SK-N-SH (cell line): ENCODE data around the gene MLX. TPM values are rescaled to one million over a fixed set of nuclear protein-coding genes. Genes with fewer than 3 reads are reported as not detected.

Experiments used
- CTCF ChIA-PET: fragments of 300-600, 350-600 bp; formaldehyde crosslinking; extraction: SDS; loops from one replicate; lab custom pipeline; 2021; lab: Yijun Ruan, JAX
- POLR2A ChIA-PET: fragments of 350-600 bp; sonication (Branson Sonifier 250); formaldehyde crosslinking; extraction: SDS; loops from one replicate; lab custom pipeline; 2020; ENCODE audit warnings: antibody characterized with exemption, inconsistent platforms; lab: Yijun Ruan, JAX
- DNase-seq: peaks from one replicate; pipeline ENCODE4 v3.0.0; 2012
- H2AFZ ChIP-seq: fragments of 200-600 bp; sonication (generic); 2 replicates; pipeline ENCODE4 v1.8.1; 2016; ENCODE audit warnings: antibody characterized with exemption, mild to moderate bottlenecking, low read depth
- H3F3A ChIP-seq: fragments of 200-600 bp; sonication (generic); replicated peaks from 2 replicates; pipeline ENCODE3; 2016; ENCODE audit warnings: antibody characterized with exemption, mild to moderate bottlenecking; ENCODE audit not compliant: insufficient read depth
- H3K27ac ChIP-seq, 2 experiments: fragments of 200-500 bp in 1 of 2; fragments of 200-600 bp in 1 of 2; sonication (Bioruptor generic) in 1 of 2; sonication (generic), shearing (Covaris generic) in 1 of 2; 2 replicates each; pipeline versions ENCODE4 v1.5.1 to v1.6.1; 2014 to 2016; ENCODE audit warnings: low read depth in 2 of 2, inconsistent platforms in 1 of 2, low read length in 1 of 2, mild to moderate bottlenecking in 1 of 2, mixed read lengths in 1 of 2
- H3K27me3 ChIP-seq: fragments of 200-600 bp; sonication (generic), shearing (Covaris generic); 2 replicates; pipeline ENCODE4 v1.6.1; 2016; ENCODE audit warnings: mixed run types; ENCODE audit not compliant: insufficient read depth
- H3K36me3 ChIP-seq, 2 experiments: fragments of 200-500 bp in 1 of 2; fragments of 200-600 bp in 1 of 2; sonication (Bioruptor generic) in 1 of 2; sonication (generic) in 1 of 2; replicated peaks in 1 of 2; 2 replicates each; pipeline versions ENCODE3 to v1.5.1; 2014 to 2016; ENCODE audit warnings: low read length in 1 of 2, mild to moderate bottlenecking in 1 of 2; ENCODE audit not compliant: insufficient read depth in 2 of 2, control insufficient read depth in 1 of 2
- H3K4me1 ChIP-seq, 2 experiments: fragments of 200-500 bp in 1 of 2; fragments of 200-600 bp in 1 of 2; sonication (Bioruptor generic) in 1 of 2; sonication (generic), shearing (Covaris generic) in 1 of 2; 2 replicates each; pipeline versions ENCODE4 v1.5.1 to v1.6.1; 2014 to 2016; ENCODE audit warnings: low read depth in 1 of 2, low read length in 1 of 2, mixed run types in 1 of 2; ENCODE audit not compliant: insufficient read depth in 2 of 2, control insufficient read depth in 1 of 2
- H3K4me2 ChIP-seq: fragments of 200-600 bp; sonication (generic), shearing (Covaris generic); 2 replicates; pipeline ENCODE4 v1.6.1; 2017; ENCODE audit warnings: mixed run types
- H3K4me3 ChIP-seq, 2 experiments: fragments of 200-500 bp in 1 of 2; fragments of 200-600 bp in 1 of 2; sonication (Bioruptor generic) in 1 of 2; sonication (generic), shearing (Covaris generic) in 1 of 2; 2 replicates each; pipeline versions ENCODE4 v1.5.1 to v1.8.1; 2014 to 2016; ENCODE audit warnings: low read depth in 2 of 2, inconsistent platforms in 1 of 2, low read length in 1 of 2, mild to moderate bottlenecking in 1 of 2, mixed read lengths in 1 of 2, moderate library complexity in 1 of 2
- H3K79me2 ChIP-seq: fragments of 200-600 bp; sonication (generic); 2 replicates; pipeline ENCODE4 v1.8.1; 2017; ENCODE audit warnings: mild to moderate bottlenecking; ENCODE audit not compliant: insufficient read depth
- H3K9ac ChIP-seq: fragments of 200-600 bp; sonication (generic); 2 replicates; pipeline ENCODE4 v1.6.1; 2017; ENCODE audit warnings: mixed run types
- H3K9me2 ChIP-seq: fragments of 200-600 bp; sonication (generic); 2 replicates; pipeline ENCODE4 v1.6.1; 2017; ENCODE audit warnings: mixed run types
- H3K9me3 ChIP-seq: fragments of 200-600 bp; sonication (generic); 2 replicates; pipeline ENCODE4 v1.6.1; 2017; ENCODE audit warnings: mixed run types, mild to moderate bottlenecking, moderate library complexity
- H4K20me1 ChIP-seq: fragments of 200-600 bp; sonication (generic); 2 replicates; pipeline ENCODE4 v1.6.1; 2017; ENCODE audit warnings: mild to moderate bottlenecking, mixed run types; ENCODE audit not compliant: insufficient read depth
- CHD2 ChIP-seq: fragments of 150-350 bp; IDR thresholded peaks from 2 replicates; pipeline ENCODE4 v1.6.1; 2018; ENCODE audit warnings: low read length; ENCODE audit not compliant: partially characterized antibody
- EZH2phosphoT487 ChIP-seq: fragments of 200-600 bp; sonication (generic); IDR thresholded peaks from 2 replicates; pipeline ENCODE4 v1.6.1; 2017; ENCODE audit warnings: low read depth, mixed run types, mild to moderate bottlenecking, antibody characterized with exemption, moderate library complexity, borderline replicate concordance
- FOSL2 ChIP-seq: IDR thresholded peaks from 2 replicates; pipeline ENCODE4 v1.4.0; 2012; ENCODE audit warnings: low read depth, mild to moderate bottlenecking, moderate library complexity, borderline replicate concordance
- FOXJ3 ChIP-seq: sonication (generic); formaldehyde crosslinking; IDR thresholded peaks from 2 replicates; pipeline ENCODE4 v1.5.1; 2020; ENCODE audit warnings: mild to moderate bottlenecking, missing genetic modification reagents
- FOXM1 ChIP-seq: IDR thresholded peaks from 2 replicates; pipeline ENCODE4 v1.4.0; 2012; ENCODE audit warnings: low read depth, mild to moderate bottlenecking
- JUND ChIP-seq: IDR thresholded peaks from 2 replicates; pipeline ENCODE4 v1.4.0; 2012
- MXI1 ChIP-seq: IDR thresholded peaks from 2 replicates; pipeline ENCODE4 v1.6.1; 2012; ENCODE audit warnings: mild to moderate bottlenecking, low read depth, low read length, improper control_type of control experiment
- NFIC ChIP-seq: IDR thresholded peaks from 2 replicates; pipeline ENCODE4 v1.4.0; 2012; ENCODE audit warnings: borderline replicate concordance
- NRF1 ChIP-seq: IDR thresholded peaks from 2 replicates; pipeline ENCODE4 v1.6.1; 2012; ENCODE audit warnings: low read depth, mild to moderate bottlenecking, low read length
- POLR2AphosphoS5 ChIP-seq: IDR thresholded peaks from 2 replicates; pipeline ENCODE4 v1.6.1; 2012; ENCODE audit warnings: low read depth, low read length
- RAD21 ChIP-seq: IDR thresholded peaks from 2 replicates; pipeline ENCODE4 v1.6.1; 2012; ENCODE audit warnings: mild to moderate bottlenecking, low read length
- RCOR1 ChIP-seq: fragments of 150-350 bp; IDR thresholded peaks from 2 replicates; pipeline ENCODE4 v1.6.1; 2017; ENCODE audit warnings: antibody characterized with exemption, low read length
- REST ChIP-seq: IDR thresholded peaks from 2 replicates; pipeline ENCODE4 v1.6.1; 2012; ENCODE audit warnings: mild to moderate bottlenecking, low read depth, low read length, moderate library complexity
- WGBS: methylation state at CpG from one replicate; pipeline ENCODE4 v1.1.6; 2017; ENCODE audit warnings: low lambda C conversion rate; 5-methylcytosine and 5-hydroxymethylcytosine counted together
- polyA plus RNA-seq, 3 experiments: library from polyadenylated mRNA; depleted of rRNA; stranded (reverse); fragments of >200 nt; gene quantifications; 2 replicates each; pipeline ENCODE4 v1.2.3, GENCODE V29; 2012
- TF ChIP-seq, protein P1 (sequence below): IDR thresholded peaks from 2 replicates; pipeline ENCODE4 v1.4.0; 2012; ENCODE audit warnings: low read depth, borderline replicate concordance

MLX gene
- polyA plus RNA-seq, 1 of the 3 experiments (the other 2 are of a cell fraction): 44.5 TPM

DNA sequence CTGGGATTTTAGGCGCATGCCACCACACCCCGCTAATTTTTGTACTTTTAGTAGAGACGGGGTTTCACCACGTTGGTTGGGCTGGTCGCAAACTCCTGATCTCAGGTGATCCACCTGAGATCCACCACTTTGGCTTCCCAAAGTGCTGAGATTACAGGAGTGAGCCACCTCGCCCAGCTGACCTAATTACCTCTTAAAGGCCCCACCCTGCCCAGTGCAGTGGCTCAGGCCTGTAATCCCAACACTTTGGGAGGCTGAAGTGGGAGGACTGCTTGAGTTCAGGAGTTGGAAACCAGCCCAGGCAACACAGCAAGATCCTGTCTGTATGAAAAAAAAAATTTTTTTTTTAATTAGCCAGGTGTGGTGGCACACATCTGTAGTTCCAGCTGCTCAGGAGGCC lies 7.8 kb upstream of the MLX start:
- no peaks in the 10 kb centered on the region for H3K9me3 ChIP-seq
- H3K9ac ChIP-seq: no peak overlapping the region
- peaks cover 20% of the 10 kb centered on the region for H3F3A ChIP-seq
- ChIA-PET POLR2A (no interaction called here), CTCF (interaction anchor here (0.8 to 1.8 kb wide), 2 partner anchors 18 to 120 kb away, joined by 3 to 5 read pairs; partner anchors contain the start of gene PSMC3IP)
- no peak overlapping the region for H2AFZ ChIP-seq
- no peaks in the 10 kb centered on the region for H4K20me1 ChIP-seq
- TF ChIP-seq CHD2 (no peak), RCOR1 (no peak), FOXM1 (no peak), NRF1 (no peak), EZH2phosphoT487 (no peak), FOXJ3 (CRISPR knock-in tag) (no peak), MXI1 (no peak), FOSL2 (no peak), NFIC (no peak), JUND (no peak), RAD21 (no peak), REST (no peak)
- TF ChIP-seq, protein P1, sequence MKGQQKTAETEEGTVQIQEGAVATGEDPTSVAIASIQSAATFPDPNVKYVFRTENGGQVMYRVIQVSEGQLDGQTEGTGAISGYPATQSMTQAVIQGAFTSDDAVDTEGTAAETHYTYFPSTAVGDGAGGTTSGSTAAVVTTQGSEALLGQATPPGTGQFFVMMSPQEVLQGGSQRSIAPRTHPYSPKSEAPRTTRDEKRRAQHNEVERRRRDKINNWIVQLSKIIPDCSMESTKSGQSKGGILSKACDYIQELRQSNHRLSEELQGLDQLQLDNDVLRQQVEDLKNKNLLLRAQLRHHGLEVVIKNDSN: no peak
- H3K36me3 ChIP-seq: peaks cover 0 to 7% of the 10 kb centered on the region in 2 experiments
- peaks cover 0 to 26% of the 10 kb centered on the region in 2 experiments; a peak in 2 of 4 replicates for H3K4me1 ChIP-seq
- H3K4me2 ChIP-seq: no peak overlapping the region
- WGBS: 94% methylated on average over 6 of the region's 6 CpGs
- peaks cover 55% of the 10 kb centered on the region for H3K79me2 ChIP-seq
- H3K27ac ChIP-seq: no peak overlapping the region
- H3K9me2 ChIP-seq: no peaks in the 10 kb centered on the region
- no peak for DNase-seq
- H3K4me3 ChIP-seq: no peak overlapping the region
- no peaks in the 10 kb centered on the region for H3K27me3 ChIP-seq

GRCh38 chr17:42560246-42560645 lies 6.7 kb upstream of the MLX start:
- whole genome bisulfite sequencing: 97% methylated on average over 3 of the region's 3 CpGs
- ChIA-PET CTCF (interaction anchor here (1.8 kb wide), 1 partner anchor 17 kb away, joined by 5 read pairs; the partner anchor contains the start of gene PSMC3IP), POLR2A (no interaction called here)
- no peak for TF ChIP-seq POLR2AphosphoS5
- peak overlapping the region; percentile 7; the same call in 1 of the 2 replicates for H3K4me2 ChIP-seq
- H3K36me3 ChIP-seq: peaks cover 8 to 19% of the 10 kb centered on the region in 2 experiments
- no peaks in the 10 kb centered on the region for H3K9me3 ChIP-seq
- H3K27me3 ChIP-seq: no peaks in the 10 kb centered on the region
- H3K9ac ChIP-seq: no peak overlapping the region
- no peak for DNase-seq
- H3K9me2 ChIP-seq: no peaks in the 10 kb centered on the region
- H3K4me3 ChIP-seq: no peak overlapping the region
- H3F3A ChIP-seq: peaks cover 22% of the 10 kb centered on the region
- H3K79me2 ChIP-seq: peaks cover 54% of the 10 kb centered on the region
- H4K20me1 ChIP-seq: no peaks in the 10 kb centered on the region
- peaks cover 0 to 25% of the 10 kb centered on the region in 2 experiments; a peak in 2 of 4 replicates for H3K4me1 ChIP-seq
- no peak overlapping the region for H2AFZ ChIP-seq
- no peak overlapping the region for H3K27ac ChIP-seq
